HG02870 (cell line): ENCODE results near the gene C3orf49.
A peak's percentile ranks its signal among the peaks of the same experiment; 100 is the strongest.

Experiments
- ATAC-seq: cut with Tn5 transposase; IDR thresholded peaks from one replicate; pipeline ENCODE4 v1.9.1; 2021; ENCODE audit warnings: mild to moderate bottlenecking, moderate library complexity; ENCODE audit not compliant: unreplicated experiment

The C3orf49 gene

DNA sequence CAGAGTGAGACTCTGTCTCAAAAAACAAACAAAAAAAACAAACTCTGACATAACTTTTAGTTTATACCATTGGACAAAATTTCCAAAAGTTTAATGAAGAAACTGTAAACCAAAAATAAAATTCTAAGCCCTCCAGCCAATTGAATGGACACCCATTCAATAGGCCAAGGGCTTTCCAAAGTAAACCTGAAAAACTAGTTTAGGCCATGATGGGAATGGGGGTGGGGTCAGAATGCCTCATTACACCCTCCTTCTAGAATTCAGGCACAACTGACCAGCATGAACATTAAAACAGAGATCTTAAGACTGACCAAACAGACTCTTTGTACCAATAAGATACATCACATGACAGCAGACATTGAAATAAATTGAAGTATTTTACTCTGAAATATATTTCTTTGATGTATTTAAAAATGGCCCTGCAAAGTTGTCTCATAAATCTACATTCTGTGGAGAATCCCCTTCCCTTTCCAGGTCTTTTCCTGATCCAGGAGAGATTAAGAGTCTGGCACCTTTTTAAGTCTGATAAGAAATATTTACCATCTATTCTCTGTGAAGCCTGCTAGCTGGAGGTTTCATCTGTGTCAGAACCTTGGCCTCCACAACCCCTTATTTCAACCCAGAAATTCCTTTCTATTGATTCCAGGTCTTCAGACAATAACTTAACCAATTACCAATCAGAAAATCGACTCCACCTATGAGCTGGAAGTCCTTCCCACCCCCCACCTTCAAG is 28.8 kb downstream of the C3orf49 start:
- ATAC-seq, result no peak

DNA sequence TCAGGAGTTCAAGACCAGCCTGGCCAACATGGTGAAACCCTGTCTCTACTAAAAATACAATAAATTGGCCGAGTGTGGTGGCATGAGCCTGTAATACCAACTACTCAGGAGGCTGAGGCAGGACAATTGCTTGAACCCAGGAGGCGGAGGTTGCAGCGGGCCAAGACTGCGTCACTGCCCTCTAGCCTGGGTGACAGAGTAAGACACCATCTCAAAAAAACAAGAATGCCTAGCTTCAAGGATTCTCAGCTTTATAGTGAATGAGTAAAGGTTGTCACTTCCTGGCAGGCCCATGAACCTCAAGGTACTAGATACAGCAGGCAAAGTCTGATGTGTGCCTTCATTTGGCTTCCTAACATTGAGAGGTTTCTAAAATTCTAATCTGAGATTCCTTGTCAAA is 30.1 kb downstream of the C3orf49 start:
- no peak for ATAC-seq

DNA sequence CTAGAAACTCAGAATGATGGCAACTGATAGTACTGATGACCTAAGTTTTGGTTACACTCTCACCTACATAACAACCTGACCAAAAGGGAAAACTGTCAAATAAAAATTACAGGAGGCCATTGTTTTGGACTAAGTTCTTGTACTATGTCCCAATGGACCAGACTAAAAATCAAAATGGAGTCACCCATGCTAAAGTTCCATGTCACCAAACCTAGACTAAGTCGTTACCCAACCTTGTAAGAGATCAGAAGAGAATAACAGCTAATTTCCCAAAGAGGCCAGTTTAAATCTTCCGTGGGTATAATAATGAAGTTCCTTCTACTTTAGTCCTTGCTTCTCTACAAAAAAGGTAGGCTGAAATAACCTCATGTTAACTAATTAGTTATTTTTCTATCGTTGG is 32.2 kb downstream of the C3orf49 start:
- ATAC-seq, result no peak

DNA sequence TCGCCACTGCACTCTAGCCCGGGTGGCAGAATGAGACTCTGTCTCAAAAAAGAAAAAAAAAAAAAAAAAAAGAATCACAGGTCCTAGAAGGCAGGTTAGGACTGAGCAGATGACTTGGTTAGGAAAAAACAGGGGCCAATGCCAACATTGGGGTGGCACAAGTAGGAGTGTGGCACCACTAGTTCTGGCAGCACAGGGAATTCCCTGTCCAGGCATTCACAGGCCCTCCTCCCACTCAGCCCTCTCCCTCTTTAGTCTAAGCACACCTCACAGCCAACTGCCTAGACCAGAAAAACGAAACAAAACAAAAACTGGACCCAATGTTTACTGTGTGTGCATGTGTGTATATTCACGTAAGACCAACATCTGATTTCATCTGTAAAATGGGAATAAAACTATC is 34.0 kb downstream of the C3orf49 start:
- ATAC-seq, result no peak

DNA sequence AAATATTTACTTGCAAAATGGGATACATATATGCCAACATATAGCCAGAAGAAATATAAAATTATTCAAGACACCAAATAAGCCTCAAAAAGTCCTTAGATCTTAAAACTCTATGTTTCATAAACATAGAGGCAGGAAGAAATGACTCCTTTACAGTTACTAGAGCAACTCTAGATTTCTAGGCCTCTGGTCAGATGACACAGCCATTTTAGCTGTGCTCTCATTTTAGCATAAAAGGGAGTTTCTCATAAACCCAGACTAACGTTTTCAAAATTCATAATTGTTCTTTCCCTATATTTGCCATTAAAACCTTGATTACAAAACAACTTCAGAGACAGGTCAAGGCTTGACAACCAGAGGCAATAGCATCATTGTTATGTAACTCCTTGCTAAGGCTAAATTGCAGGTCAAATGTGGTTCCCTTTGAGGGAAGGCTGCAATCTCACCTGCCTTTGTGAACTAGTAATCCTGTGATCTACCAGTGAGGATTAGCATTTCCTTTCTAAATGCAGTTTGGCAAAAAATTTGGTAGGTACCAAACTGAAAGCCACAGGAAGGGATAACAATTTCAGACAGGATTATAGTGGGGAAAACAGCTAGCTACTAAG is 36.3 kb downstream of the C3orf49 start:
- no peak for ATAC-seq

DNA sequence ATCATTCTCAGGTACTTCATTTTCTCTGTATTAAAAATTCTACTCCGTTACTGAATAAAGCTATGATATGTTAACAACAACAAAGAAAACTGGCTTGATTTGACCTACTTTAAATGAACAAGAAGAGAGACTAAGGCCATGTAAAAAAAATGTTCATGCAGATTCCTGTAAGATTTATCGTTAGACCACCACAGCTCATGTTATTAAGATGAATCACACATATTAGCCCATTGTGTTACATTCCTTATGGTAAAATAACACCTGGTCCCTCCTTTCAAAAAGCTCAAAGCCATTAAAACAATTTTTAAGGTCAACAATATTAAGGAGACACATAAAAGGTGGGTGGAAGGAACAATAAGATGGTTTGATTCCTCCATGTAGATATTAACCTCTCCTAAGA is 38.2 kb downstream of the C3orf49 start:
- no peak for ATAC-seq

DNA sequence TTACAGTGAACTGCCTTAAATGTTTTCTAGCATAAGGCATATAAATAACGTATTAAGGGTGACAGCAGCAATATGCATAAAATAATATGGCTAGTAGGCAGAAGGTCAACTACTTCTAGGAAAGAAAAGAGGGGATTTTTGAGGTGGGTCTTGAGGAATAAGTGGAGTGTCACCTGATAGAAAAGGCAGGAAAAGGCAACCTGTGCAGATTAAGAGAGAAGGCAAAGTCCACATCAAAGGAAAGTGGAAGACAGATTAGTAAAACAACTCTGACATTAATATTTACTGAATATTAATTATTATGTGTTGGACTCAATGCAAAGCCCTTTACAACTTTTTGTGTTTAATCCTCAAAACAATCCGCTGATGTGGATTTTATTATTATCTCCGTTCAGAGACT is 41.7 kb downstream of the C3orf49 start:
- ATAC-seq, result no peak

DNA sequence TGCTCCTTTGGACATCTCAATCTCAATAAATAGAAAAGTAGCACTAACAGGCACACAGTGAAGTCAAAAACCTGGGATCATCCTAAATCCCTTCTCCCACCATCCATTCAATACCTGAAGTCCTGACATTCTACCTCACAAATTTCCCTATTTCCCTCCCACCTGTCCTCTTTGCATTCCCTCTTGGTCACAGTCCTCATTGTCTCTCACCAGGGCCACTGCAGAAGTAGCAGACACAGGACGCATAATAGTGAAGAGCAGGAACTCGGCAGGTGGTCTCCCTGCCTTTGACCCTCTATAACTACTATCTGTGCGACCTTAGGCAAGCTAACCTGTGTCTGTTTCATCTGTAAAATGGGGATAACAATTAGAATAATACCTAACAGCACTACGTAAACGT is 42.2 kb downstream of the C3orf49 start:
- ATAC-seq, result no peak

DNA sequence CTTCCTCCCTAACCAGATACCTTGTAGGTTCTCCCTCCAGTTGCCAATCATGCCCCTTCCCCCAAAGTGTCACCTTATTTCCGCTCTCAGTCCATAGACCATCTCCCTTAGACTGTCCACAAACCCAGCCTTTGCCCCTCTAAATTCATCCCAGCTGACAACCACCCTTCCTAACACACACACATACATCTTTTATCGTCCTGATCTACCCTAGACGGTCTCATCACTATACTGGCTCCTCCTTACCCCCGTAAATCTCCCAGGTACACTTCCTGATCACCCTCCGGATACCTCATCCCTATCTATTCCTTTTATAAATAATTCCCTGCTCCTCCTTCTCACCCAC is 43.7 kb downstream of the C3orf49 start:
- peak; percentile 1 for ATAC-seq

DNA sequence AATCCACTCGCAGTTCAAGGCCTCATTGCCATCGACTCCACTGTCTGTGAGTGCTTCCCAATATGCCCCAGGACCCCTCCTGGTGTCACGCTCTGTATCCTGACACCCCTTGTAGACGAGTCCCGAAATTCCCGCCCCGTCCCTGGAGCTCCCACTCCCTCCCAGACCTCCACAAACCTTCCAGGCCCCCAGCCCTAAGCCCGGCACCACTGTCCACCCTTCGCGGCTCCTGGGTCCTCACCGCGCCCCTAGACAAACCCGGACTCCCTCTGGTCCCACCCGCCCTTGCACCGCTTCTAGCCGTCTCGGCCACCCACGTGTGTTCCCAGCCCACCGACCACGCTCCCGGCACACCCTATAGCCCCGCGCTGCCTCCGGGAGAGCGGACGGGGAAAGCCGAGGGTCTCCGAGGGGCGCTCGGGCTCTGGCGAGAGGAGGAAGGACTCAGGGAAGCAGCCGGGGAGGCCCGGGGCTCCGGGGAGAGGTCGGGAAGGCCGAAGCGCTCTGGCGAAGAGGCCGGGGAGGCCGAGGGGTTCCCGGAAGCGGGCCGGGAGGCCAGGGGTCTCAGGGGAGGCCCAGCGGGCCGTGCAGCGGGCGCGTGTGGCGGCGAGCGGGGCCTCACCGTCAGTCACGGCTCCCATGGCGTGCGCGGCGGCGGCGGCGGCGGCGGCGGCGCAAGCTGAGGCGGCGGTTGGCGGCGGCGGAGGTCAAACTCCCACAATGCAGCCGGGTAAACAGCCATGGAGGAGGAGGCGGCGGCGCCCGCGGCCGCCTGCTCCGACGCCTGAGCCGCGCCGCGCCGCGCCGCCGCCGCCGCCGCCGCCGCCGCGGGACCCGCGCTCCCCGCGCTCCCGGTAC is 44.3 kb downstream of the C3orf49 start, which contains the start of the genes ATXN7 and THOC7:
ATXN7 (plus strand) TSS at position 718 of the 858 bp plus-strand sequence. CDS start 48,732 bp downstream, outside the sequence.
THOC7 (minus strand) TSS at position 656 of the 858 bp plus-strand sequence; CDS start at position 641, 15 bp downstream.
- ATAC-seq, result peak; percentile 62

DNA sequence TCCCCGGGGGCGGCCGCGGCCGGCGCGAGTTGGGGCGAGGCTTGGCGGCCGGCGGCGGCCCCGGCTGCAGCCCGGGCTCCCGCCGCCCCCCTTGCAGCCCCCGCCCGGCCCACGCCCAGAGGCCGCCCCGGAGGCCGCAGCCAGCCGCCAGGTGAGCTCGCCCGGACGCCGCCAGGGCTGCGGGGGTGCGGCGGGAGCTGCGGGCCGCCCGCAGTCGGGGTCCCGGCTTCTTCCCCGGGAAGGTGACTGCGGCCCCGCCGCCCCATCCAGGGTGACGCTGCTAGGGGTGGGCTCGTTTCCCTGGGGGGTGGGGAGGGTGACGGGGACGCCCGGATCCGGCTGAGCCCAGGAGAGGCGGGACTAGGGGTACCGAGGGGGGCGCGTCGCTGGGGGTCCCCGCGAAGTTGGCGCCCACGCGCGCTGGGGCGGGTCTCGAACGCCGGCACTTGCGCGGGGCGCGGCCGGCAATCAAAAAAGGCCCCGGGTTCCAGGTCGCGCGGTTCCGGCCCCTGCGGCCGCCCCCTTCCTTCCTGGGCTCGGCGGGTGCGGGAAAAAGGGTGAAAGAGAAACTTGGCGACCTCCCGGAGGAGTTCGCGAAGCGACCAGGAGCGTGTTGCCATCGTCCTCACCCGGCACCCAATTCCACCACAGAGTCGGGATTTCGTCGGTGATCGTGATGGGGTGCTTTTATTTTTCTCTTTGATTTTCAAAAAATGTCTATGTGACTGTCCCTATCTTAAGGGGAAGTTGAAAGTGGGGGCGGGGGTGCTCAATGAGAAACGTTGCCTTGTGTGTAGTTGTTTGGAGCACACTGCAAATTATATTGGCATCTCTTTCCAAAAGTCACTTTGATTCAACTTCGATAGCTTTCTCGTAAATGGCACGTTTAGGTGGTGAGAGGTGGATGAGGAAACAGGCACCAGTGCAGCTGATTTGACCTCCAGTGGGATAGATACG is 45.2 kb downstream of the C3orf49 start:
- ATAC-seq, result peak; percentile 37

DNA sequence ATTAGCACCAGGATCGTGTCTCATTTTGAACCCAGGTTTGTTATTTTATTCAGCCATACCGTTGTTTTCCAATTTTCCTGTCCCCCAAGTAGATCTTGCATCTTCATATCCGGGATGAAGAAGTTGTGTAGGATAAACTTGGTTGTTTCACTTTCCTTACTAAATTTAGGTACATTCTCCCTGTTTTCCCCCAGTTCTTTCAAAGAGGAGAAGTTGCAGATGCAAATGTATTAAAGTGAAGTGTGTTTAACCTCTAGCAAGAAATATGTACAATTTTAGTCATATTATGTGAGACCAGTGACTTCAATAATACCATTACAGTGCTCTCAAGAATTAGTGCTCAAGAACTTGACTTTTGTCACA is 45.8 kb downstream of the C3orf49 start:
- no peak for ATAC-seq

DNA sequence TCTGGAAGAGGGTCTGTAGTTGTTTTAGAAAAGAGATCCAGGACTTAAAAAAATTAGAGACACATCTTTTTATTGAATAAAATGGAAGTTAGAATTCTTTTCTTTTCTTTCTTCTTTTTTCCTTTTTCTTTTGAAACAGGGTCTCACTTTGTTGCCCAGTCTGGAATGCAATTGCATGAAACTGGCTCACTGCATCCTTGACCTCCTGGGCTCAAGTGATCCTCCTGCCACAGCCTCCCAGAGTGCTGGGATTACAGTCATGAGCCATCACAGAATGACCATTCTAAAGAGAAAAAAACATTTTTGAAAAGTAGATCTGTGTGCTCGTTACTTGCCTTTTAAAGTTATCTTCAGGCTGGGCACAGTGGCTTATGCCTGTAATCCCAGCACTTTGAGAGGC is 48.1 kb downstream of the C3orf49 start:
- ATAC-seq, result no peak

DNA sequence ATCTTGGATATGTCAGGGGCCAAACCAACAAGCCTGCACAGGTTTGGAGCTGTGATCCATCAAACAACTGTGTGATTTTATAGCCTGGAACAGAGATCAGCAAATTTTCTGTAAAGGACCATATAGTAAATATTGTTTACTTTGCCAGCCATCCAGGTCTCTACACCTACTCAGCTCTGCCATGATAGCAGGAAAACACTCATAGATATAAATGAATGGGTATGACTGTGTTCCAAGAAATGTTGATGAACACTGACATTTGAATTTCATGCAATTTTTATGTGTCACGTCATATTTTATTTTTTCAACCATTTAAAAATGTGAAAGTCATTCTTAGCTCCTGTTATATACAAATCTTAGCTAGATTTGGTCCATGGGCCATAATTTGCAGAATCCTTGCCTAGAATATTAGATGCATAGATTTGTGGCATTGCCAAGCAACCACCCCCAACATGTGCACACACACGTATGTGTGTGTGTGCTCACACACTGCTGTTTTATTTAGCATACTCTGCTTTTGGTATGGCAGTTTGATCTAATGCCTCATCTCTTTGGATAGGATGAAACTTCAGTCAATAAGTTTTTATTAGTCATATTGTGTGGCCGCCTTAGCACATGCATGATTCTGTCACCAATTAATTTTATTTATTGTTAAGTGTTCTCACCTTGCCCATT is 51.0 kb downstream of the C3orf49 start:
- ATAC-seq, result no peak

DNA sequence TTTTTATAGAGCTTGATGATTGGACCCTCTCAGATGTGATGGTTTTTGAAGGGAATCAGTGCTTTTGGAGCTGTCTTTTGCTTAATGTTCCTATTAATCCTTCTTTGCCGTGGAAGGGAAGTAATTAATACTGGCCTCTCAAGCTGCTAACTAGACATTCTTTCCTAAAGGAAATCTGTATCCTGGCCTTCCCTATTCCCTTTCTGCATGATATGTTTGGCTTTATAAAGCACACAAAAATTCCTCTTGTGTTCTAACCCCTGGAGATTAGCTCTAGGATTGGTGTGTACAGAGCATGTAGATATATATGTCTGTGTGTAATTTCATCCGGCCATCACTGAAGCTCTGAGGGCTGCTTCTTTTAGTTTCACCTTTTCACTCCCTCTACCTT is 51.5 kb downstream of the C3orf49 start:
- ATAC-seq, result no peak

DNA sequence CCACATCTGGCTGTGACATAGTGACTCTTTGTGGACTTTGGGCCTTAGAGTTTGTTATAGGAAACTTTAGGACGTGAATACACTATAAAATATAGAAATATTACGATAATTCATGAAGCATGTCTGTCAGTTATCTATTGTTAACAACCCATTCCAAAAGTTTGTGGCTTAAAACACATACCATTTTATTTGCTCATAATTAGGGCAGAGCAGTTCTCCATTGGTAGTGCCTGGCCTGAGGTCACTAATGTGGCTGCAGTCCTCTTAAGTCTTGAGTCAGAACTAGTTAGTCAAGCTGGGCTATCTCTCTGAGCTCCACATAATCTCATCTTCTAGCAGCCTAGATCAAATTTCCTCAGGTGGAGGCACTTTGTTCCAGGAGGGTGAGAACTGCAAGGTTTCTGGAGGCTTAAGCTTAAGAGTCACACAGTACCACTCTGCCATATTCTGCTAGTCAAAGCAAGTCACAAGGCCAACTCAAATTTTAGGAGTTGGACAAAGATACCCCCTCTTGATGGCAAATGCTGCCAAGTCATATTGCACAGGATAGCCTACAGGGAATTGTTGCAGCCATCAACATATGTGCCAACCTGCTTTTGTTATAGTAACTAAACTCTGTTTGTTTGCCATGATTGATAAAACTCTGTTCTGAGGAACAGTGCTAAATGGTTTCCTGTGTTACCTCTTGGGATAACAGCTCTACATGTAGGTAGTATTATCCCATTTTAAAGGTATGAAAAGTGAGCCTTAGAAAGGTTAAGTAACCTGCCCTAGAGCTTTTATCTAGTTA is 53.2 kb downstream of the C3orf49 start:
- no peak for ATAC-seq

DNA sequence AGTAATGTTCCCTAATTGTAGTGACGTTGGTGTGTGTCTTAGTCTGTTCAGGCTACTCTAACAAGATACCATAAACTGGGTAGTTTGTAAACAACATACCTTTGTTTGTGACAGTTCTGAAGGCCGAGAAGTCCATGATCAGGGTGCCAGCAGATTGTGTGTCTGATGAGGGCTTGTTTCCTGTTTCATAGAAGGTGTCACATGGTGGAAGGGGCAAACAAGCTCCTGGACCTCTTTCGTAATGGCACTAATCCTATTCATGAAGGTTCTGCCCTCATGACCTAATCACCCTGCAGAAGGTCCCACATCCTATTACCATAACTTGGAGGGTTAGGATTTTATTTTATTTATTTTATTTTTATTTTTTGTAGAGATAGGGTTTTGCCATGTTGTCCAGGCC is 55.7 kb downstream of the C3orf49 start:
- ATAC-seq, result no peak

DNA sequence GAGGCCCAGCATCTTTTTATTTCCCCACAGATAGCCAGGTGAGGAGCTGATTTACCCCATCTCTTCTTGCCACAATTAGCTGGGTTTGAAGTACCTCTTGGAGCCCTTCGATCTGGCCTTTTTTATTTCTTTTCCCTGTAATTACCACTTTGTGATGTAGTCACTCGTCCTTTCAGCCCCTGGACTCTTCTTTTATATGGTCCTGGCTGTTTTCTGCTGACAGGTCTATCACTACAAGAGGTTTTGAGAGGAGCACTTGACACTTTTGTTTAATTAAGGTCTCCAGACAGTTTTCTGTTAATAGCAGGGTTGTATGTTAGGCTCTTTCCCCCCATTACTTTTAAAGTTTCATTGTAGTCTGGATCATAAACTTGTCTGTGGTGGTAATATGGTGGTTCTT is 56.4 kb downstream of the C3orf49 start:
- ATAC-seq, result no peak

DNA sequence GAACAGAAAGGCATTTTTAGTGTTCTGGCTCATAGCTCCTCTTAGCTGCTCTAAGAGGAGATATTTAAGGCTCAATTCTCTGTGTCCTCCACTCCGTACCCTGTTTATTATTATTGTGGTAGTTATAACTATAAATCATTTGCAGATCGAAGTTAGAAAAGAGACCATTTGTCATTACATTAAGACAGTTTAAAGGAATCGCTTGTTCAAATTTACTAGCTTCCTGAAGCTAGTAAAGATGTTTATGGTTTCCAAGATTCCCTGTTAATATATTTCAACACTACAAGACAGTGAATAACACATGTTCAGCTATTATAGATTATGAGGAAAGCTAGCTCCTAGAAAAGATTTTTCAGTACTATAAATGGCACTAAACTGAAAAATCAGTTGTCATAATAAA is 57.2 kb downstream of the C3orf49 start:
- ATAC-seq, result no peak
